NCI-H1436 (cell line): ENCODE results near the gene FOXS1.
A peak's percentile ranks its signal among the peaks of the same experiment; 100 is the strongest.

Experiments
- DNase-seq: peaks from one replicate; lab custom pipeline; 2025; lab: John Stamatoyannopoulos, UW

FOXS1 gene

DNA sequence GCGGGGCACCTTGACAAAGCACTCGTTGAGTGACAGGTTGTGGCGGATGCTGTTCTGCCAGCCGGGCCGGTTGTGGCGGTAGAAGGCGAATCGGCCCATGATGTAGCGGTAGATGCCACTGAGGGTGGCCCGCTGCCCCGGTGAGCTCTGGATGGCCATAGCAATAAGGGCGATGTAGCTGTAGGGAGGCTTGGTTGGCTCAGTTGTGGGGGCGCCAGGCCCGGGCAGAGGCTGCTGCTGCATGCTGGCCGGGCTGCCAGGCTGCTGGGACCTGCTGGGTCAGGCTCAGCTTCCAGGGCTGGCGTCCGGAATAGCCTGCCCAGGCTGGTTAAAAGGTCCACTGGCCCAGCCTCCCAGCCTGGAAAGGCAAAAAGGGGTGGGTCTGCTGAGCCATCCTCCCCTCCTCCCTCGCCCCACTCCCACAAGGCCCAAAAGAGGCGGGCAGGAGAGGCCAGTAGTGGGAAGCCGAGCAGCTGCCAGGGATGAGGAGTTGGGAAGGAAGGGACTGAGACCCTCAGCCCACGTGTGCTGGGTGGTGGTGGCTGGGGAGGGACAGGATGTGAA lies at the start of gene FOXS1:
Gene FOXS1, minus strand, starts transcription at position 305 of the 564 bp plus-strand sequence. Its CDS starts 62 bp downstream, at position 243.
- no peak for DNase-seq

DNA sequence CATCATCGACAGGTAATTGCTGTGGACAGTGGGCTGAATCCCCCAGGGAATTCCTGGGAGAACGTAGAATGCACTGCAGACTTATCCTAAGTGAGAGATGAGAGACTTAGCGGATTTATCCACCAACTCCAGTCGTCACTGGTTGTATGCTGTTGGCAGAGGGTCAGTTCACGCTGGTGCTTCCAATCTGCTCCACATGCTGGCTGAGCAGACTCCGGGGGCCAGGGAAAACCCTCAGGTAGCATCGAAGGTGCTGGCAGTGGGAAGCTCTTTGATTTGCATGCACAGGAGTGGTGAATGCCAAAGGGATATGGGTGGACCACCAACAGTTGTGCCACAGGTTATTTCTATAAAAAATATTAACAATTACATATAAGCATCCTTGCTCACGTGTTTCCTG lies 45.2 kb upstream of the FOXS1 start:
- DNase-seq = no peak

DNA sequence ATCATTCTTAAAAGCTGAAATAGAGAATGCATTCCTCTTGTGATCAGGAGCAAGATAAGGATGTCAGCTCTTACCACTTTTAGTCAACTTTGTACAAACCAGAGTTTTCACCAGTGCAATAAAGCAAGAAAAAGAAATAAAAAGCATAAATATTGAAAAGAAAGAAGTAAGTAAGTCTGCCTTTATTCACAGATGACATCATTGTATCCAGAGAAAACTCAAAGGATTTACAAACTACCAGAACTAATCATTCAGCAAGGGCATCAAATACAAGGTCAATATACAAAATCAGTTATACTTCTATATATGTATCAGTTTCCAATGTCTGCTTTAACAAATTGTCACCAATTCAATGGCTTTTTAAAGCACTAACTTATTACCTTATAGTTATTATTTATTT lies 38.4 kb upstream of the FOXS1 start:
- no peak for DNase-seq

DNA sequence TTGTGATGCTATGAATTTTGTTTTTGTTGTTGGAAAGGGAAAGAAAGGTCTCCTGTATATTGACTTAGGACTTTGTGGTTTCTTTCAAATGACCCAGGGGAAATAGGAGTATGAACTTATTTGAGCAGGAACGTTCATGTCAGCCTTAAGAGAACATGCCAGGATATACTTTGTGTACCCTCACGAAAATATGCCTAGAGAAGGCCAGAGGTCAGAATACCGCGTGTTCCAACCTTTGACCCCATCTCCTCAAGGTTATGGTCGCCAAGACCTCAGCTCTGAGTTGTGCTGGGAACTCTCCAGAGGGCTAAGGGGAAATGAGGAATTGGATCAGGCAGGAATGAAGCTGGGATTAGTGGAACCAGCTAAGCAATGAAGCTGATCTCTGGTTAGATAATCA lies 36.5 kb upstream of the FOXS1 start:
- DNase-seq = no peak

DNA sequence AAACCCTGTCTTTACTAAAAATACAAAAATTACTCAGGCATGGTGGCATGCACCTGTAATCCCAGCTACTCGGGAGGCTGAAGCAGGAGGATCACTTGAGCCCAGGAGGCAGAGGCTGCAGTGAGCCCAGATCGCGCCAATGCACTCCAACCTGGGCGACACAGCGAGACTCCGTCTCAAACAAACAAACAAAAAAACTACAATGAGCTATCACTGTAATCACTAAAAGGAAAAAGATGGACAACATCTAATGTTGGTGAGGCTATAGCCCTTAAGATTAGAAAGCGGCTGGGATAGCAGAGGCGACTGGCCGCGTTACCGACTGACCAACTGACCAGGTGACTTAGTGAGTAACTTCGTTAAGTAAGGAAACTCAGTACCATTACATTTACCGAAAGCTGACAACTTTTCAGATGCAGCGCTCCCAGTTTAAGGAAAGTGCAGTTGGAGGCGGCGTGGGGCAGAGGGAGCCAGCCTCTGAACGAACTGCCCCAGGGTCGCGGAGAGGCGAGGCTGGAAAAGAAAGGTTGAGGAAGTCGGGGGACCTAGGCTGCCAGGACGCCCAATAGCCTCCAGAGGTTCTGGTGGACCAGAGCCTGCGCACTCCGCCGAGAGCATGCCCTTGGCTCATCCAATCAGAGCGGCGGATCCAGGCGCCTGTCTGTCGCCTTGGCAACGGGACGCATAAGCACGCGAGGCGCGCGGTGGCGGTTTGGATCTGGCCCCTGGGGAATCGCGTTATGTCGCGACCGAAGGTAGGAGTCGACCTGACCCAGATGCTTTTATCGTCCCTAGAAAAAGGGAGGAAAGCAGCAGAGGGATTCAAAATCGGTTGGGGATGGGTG lies 34.0 kb upstream of the FOXS1 start:
- DNase-seq = peak; percentile 84

DNA sequence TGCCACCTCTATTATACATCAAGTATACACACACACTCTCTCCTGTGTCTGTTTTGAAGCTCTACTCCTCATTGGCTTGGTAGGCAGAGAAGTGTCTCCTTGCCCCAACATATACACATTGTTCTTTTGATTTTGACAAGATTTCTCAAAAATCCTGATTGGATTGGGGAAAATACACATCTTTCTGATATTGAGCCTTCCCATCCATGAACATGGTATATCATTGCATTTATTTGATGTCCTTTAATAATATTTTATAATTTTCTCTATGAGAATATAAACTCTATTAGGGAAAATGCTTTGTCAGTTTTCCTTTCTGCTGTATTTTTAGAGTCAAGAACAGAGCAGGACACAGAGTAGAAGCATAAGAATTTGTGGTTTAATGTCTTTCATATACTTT lies 32.3 kb upstream of the FOXS1 start:
- DNase-seq = no peak

DNA sequence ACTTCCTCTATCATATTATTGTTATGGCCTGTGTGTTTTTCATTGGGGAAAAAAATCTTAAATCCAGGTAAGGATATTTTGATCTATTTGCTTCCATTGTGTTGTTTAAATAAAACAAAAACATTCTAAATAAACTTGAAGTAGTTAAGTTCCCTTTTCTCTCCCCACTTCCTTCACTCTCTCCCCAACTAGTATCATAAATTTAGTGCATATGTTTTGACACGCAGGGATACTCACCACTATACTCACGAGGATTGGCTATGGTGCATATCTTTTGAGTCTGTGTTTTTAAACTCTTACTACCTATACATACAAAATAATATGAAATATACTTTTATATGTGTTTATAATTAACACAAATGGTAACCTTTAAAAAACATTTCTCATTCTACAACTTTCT lies 30.3 kb upstream of the FOXS1 start:
- DNase-seq = no peak

DNA sequence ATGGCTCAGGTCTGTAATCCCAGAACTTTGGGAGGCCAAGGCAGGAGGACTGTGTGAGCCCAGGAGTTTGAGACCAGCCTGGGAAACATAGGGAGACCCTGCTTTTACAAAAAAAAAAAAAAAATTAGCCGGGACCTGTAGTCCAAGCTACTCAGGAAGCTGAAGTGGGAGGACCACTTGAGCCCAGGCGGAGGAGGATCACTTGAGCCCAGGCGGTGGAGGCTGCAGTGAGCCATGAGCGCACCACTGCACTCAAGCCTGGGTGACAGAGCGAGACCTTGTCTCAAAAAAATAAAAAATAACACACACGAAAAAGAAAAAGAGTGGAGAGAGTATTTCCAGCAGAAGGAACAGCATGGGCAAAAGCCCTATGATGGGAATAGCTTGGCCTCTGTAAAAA lies 27.0 kb upstream of the FOXS1 start:
- DNase-seq = no peak

DNA sequence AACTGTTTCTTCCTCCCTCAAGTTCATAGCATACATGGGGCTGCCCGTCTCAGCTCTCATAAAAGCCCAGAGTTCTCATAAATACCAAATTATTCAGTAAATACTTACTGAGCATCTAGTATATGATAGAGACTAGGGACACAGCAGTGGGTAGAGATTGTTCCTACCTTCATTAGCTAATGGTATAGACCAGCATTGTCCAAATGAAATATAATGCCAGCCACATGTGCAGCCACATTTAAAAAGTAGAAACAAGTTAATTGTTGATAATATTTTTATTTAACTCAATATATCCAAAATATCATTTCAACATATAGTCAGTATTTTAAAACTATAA lies 26.2 kb upstream of the FOXS1 start:
- no peak for DNase-seq

DNA sequence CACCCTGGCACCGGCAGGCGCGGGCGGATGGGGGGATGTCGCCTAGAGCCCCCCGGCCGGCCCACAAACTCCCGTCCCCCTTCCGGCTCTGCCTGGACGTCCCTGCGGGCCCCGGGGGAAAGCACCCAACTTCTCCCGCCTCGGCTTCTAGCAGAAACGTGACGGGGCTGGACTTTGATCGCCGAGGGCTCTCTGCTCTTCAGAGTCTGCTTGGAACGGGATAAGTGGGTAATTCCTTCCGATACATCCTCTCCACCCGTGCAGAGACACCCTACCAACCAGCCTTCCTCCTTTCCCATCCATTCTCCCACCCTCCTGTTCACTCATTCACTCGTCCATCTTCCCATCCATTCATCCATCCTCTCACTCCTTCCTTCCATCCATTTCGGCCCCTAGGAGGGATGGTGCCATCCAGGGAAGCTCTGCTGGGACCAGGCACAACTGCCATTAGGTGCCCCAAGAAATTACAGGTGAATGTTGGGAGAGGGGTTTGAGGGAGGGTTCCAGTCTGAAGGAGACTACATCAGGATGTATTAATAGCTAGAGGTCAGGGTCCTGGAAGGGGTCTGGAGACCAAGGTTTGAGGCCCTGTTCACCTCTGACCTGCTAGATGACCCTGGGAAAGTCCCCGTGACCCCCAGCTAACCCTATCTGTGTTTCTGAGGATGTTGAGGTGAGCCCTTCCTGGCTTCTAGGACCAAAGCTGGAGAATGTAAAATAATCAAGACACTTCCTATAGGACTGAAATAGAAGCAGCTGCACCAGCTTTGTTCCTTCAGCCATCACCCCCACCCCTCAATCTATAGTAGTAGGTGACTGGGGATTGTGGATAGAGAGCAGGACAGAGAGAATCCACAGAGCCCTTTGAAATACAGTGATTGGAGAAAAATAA lies 25.6 kb upstream of the FOXS1 start:
- DNase-seq = no peak

DNA sequence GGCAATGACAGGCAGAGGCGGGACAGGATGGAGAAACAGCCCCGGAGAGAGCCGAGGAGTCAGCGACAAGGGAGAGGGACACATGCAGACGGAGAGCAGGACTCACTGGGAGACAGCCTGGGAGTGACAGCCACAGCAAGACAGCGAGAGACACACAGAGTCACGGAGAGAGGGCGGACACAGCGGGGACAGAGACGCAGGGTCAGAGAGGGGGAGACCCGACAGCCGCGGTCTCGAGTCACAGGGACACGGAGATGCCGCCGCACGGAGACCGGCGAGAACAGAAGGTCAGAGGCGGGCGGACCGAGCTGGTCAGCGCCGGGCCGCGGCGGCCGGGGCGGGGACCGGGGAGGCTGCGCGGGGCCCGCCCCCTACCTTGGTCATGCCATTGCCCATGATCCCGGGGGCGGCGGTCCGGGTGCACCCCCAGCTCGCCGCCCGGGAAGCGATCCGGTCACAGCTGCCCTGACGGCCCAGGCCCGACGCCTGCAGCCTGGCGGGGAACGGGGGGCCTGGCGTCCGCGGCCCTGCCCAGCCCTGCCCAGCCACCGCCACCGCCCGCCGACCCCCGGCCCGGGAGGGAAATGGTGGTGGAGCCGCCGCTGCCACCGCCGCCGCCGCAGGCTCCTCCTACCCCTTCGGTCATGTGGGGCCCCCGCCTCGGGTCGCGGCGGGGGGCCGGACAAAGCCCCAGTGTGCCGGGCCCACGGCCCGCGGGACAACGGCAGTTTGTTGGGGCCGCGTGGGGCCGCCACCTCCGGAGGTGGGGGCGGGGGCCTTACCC lies 24.7 kb upstream of the FOXS1 start, which contains the start of the genes DUSP15 and TTLL9:
Gene DUSP15, minus strand, starts transcription at position 586 of the 784 bp plus-strand sequence. Its CDS starts 190 bp downstream, at position 396.
Gene TTLL9, plus strand, starts transcription at position 693 of the 784 bp plus-strand sequence. CDS start 493 bp downstream, outside the sequence.
- DNase-seq = no peak

DNA sequence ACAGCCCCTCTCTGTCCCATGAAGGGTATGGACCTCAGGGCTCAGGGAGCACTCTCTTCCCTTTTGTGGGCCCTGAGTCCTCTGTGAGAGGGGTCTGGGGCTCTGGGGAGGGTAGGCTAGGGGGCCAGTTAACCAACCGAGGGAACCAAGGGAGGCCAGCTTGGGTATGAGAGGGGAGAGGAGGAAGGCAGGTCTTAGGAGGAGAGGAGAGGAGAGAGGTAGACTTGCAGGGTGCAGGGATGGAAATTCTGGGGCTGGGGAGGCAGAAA lies 24.2 kb upstream of the FOXS1 start:
- DNase-seq = no peak

DNA sequence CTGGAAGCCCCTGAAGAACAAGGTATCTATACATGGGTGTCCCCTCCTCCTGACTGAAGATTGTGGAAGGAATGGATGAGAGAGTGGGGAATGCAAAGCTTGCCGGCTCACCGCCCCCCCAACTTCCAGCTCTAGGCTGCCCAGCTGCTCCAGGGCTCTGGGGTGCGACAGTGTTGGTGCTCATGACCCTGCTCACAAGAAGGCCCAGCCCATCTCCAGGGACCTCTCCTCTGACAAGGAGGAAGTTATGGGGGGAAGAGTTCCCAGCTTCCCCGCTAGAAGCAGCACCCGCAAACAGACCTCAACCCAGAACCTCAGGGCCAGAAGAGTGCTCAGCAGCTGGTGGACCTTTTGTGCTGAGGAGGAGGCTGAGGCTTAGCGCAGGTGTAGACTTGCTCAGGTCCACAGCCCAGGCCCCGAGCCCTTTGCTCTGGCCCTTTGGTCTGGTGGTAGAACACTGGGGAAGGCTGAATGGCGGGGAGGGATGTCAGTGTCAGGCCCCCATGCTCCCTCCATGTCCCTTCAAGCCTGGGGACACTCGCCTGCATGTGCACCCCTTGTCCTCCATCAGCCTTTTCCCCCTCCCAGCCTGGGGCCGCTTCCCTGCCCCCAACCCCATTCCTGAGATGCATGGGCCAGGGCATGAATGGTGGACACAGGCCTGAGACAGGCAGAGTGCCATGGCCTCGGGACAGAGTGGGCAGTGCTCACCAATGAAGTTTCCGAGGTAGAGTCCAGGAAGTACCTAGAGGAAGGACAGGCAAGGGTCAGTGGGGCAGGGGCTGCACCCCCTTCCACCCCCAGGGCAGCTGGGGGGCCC lies 23.7 kb upstream of the FOXS1 start:
- no peak for DNase-seq

DNA sequence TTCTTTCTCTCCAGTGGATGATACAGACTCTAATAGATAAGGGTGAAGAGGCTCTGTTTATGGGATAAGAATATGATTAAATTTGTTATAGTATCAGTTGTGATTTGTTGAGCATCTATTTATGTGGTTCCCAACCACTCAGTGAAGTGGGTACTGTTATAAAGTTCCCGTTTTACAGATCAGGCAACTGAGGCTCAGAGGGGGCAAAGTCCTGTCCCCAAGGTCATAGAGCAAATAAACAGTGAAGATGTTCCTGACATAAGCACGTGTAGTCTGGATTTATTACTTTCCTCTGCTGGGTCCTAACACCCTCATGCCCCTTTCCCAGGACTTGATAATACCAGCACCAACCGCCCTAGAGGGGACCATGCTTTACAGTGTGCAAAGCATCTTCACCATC lies 20.8 kb upstream of the FOXS1 start:
- no peak for DNase-seq

DNA sequence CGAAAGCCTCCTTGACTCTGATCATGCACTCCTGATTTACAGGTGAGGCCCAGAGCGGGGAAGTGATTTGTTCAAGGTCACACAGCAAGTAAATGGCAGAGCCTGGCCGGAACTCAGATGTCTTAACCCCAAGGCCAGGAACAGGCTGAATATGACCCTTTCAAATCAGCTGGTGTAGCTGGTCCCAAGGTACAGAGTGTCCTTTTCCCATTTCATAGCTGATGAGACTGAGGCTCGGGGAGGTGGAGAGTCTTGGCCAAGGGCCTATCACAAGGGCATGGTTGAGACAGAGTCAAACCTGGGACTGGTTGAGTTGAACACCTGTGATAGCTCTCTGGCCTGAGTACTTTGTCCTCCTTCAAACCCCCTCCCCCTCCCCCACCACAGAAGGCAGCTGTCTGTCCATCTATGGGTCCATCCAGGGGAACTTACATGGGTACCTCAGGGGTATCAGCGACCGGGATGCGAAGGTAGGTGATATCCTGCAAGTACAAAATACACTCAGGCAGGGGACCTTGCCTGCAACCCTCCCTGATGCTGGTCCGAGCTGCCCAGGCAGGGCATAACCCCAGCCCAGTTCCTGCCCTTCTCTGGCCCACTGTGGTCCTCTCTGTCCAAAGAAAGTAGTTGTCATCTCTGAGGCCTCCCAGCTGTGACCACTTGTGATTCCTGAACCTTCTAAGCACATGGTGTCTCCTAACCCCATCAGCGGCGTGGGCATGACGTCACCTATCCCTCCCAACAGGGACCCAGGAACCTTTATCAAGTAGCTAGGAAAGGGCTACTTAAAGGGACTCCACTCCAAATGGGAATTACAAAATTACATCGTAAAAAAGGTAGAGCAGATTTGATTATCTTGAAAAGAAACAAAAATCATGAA lies 19.4 kb upstream of the FOXS1 start:
- DNase-seq = no peak

DNA sequence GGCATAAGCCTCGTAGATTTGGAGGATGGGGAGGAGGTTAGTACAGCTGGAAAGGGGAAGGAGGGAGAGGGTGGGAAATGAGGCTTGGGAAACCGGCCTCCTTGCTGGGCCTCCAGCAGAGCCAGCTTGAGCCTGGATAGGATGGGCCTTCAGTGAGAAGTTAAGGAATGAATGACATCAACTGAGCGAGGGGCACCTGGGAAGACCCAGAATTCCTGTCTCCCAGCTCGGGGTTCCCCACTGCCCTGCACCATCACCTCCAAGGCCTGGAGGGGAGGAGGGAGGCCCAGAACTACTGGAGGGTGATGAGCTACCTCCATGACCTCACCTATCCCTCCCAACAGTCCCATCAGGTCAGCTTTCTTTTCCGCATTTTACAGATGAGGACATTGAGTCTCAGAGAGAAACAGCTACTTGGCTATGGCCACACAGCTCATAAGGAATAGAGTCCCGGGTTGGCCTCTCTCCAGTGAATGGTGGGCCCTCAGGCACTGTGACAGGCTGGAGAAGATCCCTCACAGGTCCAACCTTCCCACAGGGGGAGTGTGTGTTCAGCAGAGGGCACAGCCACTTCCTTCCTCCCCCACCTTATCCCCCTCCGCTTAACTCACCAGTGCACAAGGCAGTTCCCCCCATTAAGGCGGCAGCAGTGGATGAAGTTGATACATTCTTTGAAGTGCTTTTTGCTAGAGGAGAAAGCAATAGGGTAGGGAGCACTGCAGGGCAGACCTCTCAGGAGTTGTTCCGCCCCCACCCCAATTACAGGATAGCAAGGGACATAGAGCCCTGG lies 18.1 kb upstream of the FOXS1 start:
- no peak for DNase-seq

DNA sequence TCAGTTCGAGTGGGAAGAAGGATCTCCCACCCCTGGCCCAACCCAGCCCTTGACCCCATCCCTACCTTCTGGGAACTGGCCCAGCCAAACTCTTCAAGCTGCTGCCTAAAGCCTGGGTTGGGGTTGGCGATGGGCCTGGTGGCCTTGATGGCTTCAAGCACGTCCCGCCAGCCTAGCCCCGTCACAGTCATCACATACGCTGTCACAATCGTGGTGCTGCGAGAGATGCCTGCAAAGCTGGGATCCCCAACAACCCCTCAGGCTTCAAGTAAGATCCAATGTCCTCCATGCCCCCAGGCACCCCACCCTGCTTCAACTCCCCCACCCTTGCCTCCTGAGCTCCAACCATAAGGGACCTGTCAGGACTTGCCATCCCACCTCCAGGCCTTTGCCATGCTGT lies 17.1 kb upstream of the FOXS1 start:
- DNase-seq = no peak

DNA sequence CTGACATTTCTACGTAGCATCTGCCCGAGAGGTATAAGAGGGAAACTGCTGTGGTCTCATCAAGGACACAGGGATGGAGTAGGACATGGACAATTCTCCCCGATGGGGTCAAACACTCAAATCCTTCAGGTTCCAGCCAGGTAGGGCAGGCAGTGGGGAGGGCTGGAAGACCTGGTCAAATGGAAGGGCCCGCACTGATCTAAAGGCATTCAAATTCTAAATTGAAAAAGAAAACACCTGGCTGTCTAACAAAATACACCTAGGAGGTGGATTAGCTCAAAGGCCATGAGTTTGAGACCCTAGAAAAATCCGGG lies 16.7 kb upstream of the FOXS1 start:
- no peak for DNase-seq

DNA sequence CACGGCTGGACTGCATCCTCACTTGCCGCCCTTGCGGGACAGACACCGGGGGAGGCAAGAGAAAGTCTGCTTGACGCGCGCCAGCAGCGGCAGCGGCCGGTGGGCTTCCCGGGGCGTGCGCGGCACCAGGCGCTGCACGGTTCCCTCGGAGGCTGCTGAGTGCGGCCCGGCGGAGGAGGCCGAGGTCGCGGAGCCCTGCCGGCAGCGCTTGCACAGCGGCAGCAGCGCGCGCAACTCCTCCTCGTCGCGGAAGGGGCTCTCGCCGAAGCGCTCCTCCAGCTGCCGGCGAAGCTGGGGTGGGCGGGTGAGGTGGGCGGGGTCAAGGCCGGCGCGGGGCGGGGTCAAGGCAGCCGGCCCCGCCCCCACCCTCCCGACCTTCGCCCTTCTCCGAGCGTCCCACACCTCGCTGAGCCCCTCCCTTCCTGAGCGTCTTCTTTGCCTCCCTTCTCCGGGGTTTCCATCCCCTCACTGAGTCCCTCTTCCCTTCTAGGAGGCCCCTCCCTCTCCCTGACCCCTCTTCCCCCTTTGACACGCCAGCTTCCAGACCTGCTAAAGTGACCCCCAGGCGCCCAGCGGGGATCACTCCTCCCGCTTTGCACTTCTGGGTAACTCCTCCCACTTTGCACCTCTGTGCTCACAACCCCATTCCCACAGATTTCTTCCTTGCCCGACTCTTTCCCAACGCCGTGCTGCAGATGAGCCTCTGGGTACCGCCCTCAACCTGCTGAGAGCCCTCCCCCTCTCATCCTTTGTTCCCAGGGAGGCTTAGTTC lies 16.2 kb upstream of the FOXS1 start:
- DNase-seq = peak; percentile 80
